MM.1S (cell line): ENCODE measurements around the gene GNAL.

Source experiments
- DNase-seq: peaks from one replicate; pipeline ENCODE4 v3.0.0-alpha.2; 2015
- H2AFZ ChIP-seq: fragments of 300-600 bp; sonication (generic); 2 replicates; pipeline ENCODE4 v1.6.0; 2016; ENCODE audit warnings: antibody characterized with exemption, low read length
- H3F3A ChIP-seq: fragments of 300-600 bp; sonication (generic); 2 replicates; pipeline ENCODE4 v1.6.1; 2016; ENCODE audit warnings: mild to moderate bottlenecking, antibody characterized with exemption, low read length, moderate library complexity, mixed read lengths; ENCODE audit not compliant: insufficient read depth
- H3K27ac ChIP-seq: fragments of 300-600 bp; sonication (generic); 2 replicates; pipeline ENCODE4 v1.5.1; 2016; ENCODE audit warnings: mild to moderate bottlenecking, low read length
- H3K27me3 ChIP-seq: fragments of 300-600 bp; sonication (generic); replicated peaks from 2 replicates; pipeline ENCODE4 v1.6.0; 2016; ENCODE audit warnings: low read length; ENCODE audit not compliant: insufficient read depth
- H3K36me3 ChIP-seq: fragments of 300-600 bp; sonication (generic); replicated peaks from 2 replicates; pipeline ENCODE4 v1.6.1; 2016; ENCODE audit warnings: mild to moderate bottlenecking, low read length, mixed read lengths; ENCODE audit not compliant: insufficient read depth
- H3K4me1 ChIP-seq: fragments of 300-600 bp; sonication (generic); 2 replicates; pipeline ENCODE4 v1.6.1; 2016; ENCODE audit warnings: low read length, mixed read lengths
- H3K4me2 ChIP-seq: fragments of 300-600 bp; sonication (generic); 2 replicates; pipeline ENCODE4 v1.6.0; 2016; ENCODE audit warnings: low read depth, low read length
- H3K4me3 ChIP-seq: fragments of 300-600 bp; sonication (generic); 2 replicates; pipeline ENCODE4 v1.5.1; 2016; ENCODE audit warnings: low read length, mixed read lengths
- H3K79me2 ChIP-seq: fragments of 300-600 bp; sonication (generic); 2 replicates; pipeline ENCODE4 v1.6.1; 2016; ENCODE audit warnings: mixed run types, low read length, mixed read lengths
- H3K9ac ChIP-seq: fragments of 300-600 bp; sonication (generic); 2 replicates; pipeline ENCODE4 v1.6.1; 2016; ENCODE audit warnings: low read length, mixed read lengths
- H3K9me2 ChIP-seq: fragments of 300-600 bp; sonication (generic); replicated peaks from 2 replicates; pipeline ENCODE4 v1.6.1; 2016; ENCODE audit warnings: mild to moderate bottlenecking, low read length, mixed read lengths; ENCODE audit not compliant: insufficient read depth
- H3K9me3 ChIP-seq: fragments of 300-600 bp; sonication (generic); replicated peaks from 2 replicates; pipeline ENCODE4 v1.6.1; 2016; ENCODE audit warnings: mild to moderate bottlenecking, low read length, mixed read lengths; ENCODE audit not compliant: insufficient read depth
- H4K20me1 ChIP-seq: fragments of 300-600 bp; sonication (generic); 2 replicates; pipeline ENCODE4 v1.6.1; 2016; ENCODE audit warnings: mild to moderate bottlenecking, low read length, moderate library complexity, mixed read lengths; ENCODE audit not compliant: insufficient read depth
- EZH2 ChIP-seq: fragments of 300-600 bp; sonication (generic); optimal IDR thresholded peaks from 2 replicates; pipeline ENCODE3; 2017; ENCODE audit warnings: low read depth, mild to moderate bottlenecking, antibody characterized with exemption, low read length, mixed read lengths
- EZH2phosphoT487 ChIP-seq: fragments of 300-600 bp; sonication (generic); IDR thresholded peaks from 2 replicates; pipeline ENCODE4 v1.6.1; 2018; ENCODE audit warnings: antibody characterized with exemption, low read length
- TF ChIP-seq, protein P1 (sequence below): fragments of 300-600 bp; sonication (generic); IDR thresholded peaks from 2 replicates; pipeline ENCODE4 v1.5.1; 2016; ENCODE audit warnings: antibody characterized with exemption, low read length, mixed read lengths

Gene GNAL

DNA sequence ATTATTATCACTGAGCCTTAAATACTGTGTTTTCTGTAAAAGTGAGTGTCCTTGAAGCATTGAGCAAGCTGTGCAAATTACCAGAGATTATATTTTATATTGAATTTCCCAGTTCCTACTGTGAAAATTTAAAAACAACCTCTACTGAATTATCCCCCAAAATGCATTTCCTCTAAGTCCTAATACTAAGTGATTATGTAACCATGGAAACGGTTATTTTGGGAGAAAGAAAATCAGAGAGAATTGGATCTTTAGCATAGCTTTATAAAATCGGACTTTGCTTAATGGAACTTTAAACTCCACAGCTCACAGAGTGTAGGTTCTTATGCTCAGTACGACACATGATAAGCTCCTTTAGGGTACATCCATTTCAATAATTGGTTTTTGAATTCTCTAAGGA is 142.9 kb downstream of the GNAL start:
- TF ChIP-seq EZH2 (no peak), EZH2phosphoT487 (no peak)
- TF ChIP-seq, protein P1, sequence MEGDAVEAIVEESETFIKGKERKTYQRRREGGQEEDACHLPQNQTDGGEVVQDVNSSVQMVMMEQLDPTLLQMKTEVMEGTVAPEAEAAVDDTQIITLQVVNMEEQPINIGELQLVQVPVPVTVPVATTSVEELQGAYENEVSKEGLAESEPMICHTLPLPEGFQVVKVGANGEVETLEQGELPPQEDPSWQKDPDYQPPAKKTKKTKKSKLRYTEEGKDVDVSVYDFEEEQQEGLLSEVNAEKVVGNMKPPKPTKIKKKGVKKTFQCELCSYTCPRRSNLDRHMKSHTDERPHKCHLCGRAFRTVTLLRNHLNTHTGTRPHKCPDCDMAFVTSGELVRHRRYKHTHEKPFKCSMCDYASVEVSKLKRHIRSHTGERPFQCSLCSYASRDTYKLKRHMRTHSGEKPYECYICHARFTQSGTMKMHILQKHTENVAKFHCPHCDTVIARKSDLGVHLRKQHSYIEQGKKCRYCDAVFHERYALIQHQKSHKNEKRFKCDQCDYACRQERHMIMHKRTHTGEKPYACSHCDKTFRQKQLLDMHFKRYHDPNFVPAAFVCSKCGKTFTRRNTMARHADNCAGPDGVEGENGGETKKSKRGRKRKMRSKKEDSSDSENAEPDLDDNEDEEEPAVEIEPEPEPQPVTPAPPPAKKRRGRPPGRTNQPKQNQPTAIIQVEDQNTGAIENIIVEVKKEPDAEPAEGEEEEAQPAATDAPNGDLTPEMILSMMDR, result no peak
- no peak overlapping the region for H3K9ac ChIP-seq
- no peaks in the 10 kb centered on the region for H3K36me3 ChIP-seq
- H3K27me3 ChIP-seq, result no peaks in the 10 kb centered on the region
- H3K9me2 ChIP-seq, result no peaks in the 10 kb centered on the region
- no peak overlapping the region for H3K4me3 ChIP-seq
- H3K4me2 ChIP-seq, result no peak overlapping the region
- no peak overlapping the region for H3K27ac ChIP-seq
- no peaks in the 10 kb centered on the region for H3K4me1 ChIP-seq
- no peaks in the 10 kb centered on the region for H4K20me1 ChIP-seq
- H2AFZ ChIP-seq, result no peak overlapping the region
- no peaks in the 10 kb centered on the region for H3K79me2 ChIP-seq
- DNase-seq, result no peak
- no peaks in the 10 kb centered on the region for H3F3A ChIP-seq
- no peaks in the 10 kb centered on the region for H3K9me3 ChIP-seq

DNA sequence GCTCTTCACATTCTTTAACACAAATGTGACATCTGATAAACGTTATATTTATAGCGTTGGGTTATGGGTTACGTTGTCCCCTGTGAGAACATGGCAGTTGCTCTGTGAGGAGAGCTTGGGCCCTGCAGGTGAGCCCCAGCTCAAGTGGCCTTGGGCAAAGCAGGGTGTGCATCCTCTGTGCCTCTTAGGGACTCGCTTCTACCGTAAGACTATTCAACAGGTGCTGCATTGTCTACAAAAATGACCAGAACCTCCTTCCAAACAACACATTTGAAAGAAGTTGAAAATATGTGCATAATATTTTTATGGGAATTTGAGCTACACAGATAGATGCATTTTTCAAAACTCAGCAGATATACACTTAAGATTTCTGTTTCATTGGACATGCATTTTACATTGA is 145.7 kb downstream of the GNAL start:
- Histone ChIP-seq H3K36me3 (no peaks in the 10 kb centered on the region), H3F3A (no peaks in the 10 kb centered on the region), H3K4me2 (no peak overlapping the region), H3K27me3 (no peaks in the 10 kb centered on the region), H3K4me3 (no peak overlapping the region), H2AFZ (no peak overlapping the region), H4K20me1 (no peaks in the 10 kb centered on the region), H3K4me1 (no peaks in the 10 kb centered on the region), H3K9me3 (no peaks in the 10 kb centered on the region), H3K9ac (no peak overlapping the region), H3K79me2 (no peaks in the 10 kb centered on the region), H3K9me2 (no peaks in the 10 kb centered on the region), H3K27ac (no peak overlapping the region)
- TF ChIP-seq, protein P1, result no peak
- TF ChIP-seq EZH2 (no peak), EZH2phosphoT487 (no peak)
- no peak for DNase-seq

DNA sequence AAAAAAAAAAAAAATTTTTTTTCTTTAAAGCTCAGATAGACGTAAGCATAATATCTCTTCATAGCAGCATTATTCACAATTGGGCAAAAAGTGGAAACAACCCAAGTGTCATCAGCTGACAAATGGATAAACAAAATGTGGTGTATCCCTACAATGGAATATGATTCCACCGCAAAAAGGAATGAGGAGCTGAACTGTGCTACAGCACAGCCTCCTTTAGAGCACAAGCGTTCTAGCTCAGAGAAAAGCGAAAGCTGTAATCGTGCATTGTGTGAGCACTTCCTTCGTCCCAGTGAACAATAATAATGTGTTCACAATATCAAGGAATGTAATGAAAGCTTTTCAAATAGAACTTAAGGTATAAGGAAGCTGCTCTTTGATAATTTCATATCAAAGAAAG is 150.5 kb downstream of the GNAL start:
- H3K36me3 ChIP-seq, result no peaks in the 10 kb centered on the region
- H3K79me2 ChIP-seq, result no peaks in the 10 kb centered on the region
- no peak overlapping the region for H3K4me3 ChIP-seq
- TF ChIP-seq EZH2phosphoT487 (no peak), EZH2 (no peak)
- TF ChIP-seq, protein P1, result no peak
- no peaks in the 10 kb centered on the region for H3K4me1 ChIP-seq
- no peaks in the 10 kb centered on the region for H3K27me3 ChIP-seq
- no peak overlapping the region for H3K27ac ChIP-seq
- H2AFZ ChIP-seq, result no peak overlapping the region
- no peak overlapping the region for H3K9ac ChIP-seq
- no peaks in the 10 kb centered on the region for H4K20me1 ChIP-seq
- H3K4me2 ChIP-seq, result no peak overlapping the region
- no peaks in the 10 kb centered on the region for H3K9me2 ChIP-seq
- H3F3A ChIP-seq, result no peaks in the 10 kb centered on the region
- no peaks in the 10 kb centered on the region for H3K9me3 ChIP-seq
- no peak for DNase-seq
